Sciatic nerve (tissue), 2 donors: Measurements from ENCODE around the gene KAZALD1. TPM values are rescaled to one million over a fixed set of nuclear protein-coding genes. Genes with fewer than 3 reads are reported as not detected.

ENCODE experiments used
- ATAC-seq: fragments of 200-7000 bp; cut with Tn5 transposase; one replicate; pipeline ENCODE4 v1.9.1; 2020; ENCODE audit warnings: mild to moderate bottlenecking, moderate library complexity
- DNase-seq: peaks from one replicate; pipeline ENCODE4 v3.0.0-alpha.2; 2020; ENCODE audit warnings: low spot score
- intact Hi-C: fragments of 100-400 bp; cut with DNase I; formaldehyde crosslinking; loops from one replicate; pipeline ENCODE4 v1.14.2; 2022
- total RNA-seq: library from RNA; stranded (reverse); fragmentation: NEBNext Ultra II Directional; extraction: Animal tissue kit (Norgen Biotek cat#: 25700); gene quantifications from one replicate; pipeline ENCODE4 v1.2.1, GENCODE V29; 2021
- donor health status: DM: no; HTN: no; CAD: no.
- donor health status: DM: no; HTN: no; CAD: no.

Gene KAZALD1, protein sequence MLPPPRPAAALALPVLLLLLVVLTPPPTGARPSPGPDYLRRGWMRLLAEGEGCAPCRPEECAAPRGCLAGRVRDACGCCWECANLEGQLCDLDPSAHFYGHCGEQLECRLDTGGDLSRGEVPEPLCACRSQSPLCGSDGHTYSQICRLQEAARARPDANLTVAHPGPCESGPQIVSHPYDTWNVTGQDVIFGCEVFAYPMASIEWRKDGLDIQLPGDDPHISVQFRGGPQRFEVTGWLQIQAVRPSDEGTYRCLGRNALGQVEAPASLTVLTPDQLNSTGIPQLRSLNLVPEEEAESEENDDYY
- 4.7 TPM for total RNA-seq

DNA sequence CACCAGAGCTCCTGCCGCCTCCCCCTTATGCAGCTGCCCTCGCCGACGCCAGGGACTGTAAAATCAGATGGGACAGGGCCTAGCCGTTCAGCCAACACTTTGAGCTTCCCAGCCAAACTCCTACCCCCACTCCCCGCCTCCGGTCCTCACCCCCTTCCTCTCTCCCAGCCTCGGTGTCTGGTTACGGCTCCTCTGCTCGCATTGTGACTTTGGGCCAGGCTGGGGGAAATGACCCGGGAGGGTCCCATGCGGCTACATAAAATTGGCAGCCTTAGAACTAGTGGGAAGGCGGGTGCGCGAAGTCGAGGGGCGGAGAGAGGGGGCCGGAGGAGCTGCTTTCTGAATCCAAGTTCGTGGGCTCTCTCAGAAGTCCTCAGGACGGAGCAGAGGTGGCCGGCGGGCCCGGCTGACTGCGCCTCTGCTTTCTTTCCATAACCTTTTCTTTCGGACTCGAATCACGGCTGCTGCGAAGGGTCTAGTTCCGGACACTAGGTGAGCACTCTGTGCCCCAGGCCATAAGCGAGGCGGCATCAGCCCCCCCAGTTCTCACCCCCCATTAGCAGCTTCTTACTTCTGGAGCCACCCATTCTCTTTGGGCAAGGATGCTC, at the start of gene KAZALD1:
KAZALD1 (plus strand) TSS at position 366 of the 608 bp plus-strand sequence. CDS start 604 bp downstream, outside the sequence.
- ATAC-seq = peak; percentile 48
- intact Hi-C loops = no loop called here
- DNase-seq = peak; percentile 78

DNA sequence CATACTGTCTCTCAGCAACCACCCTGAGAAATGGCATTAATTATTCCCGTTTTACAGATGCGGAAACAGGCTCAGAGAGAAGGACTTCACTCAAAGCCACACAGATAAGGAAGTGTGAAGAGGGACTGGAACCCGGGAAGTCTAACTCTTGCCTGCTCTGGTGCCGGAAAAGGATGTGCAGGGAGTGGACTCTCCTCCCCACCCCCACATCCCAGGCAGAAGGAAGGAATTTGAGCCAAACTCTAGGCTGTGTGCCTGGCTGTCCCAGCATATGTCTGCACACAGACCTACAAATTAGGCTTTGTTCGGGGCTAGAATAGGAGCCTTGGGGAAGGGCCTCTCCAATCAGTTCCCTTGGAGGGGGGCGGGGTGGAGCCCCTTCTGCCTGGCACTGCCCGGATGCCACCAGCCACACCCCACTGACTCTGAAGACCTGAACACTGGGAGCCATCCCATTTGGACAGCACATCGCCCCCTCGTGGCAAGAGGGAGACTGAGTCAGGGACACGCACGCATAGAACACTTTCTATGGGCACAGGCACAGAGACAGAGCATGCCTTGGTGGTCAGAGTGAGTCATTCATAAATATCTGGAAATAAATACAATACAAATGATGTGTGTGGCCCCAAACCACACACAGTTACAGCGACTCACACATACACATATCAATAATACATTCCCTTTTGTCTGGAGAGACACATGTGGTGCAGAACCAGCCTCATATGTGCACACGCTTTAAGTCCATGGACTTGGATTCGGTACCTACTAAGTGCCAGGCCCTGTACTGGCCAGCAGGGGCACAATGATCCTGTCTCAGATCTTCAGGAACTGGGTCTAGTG, 49.0 kb upstream of the KAZALD1 start:
- intact Hi-C loops = no loop called here
- ATAC-seq (peak; percentile 90), DNase-seq (peak; percentile 96)

DNA sequence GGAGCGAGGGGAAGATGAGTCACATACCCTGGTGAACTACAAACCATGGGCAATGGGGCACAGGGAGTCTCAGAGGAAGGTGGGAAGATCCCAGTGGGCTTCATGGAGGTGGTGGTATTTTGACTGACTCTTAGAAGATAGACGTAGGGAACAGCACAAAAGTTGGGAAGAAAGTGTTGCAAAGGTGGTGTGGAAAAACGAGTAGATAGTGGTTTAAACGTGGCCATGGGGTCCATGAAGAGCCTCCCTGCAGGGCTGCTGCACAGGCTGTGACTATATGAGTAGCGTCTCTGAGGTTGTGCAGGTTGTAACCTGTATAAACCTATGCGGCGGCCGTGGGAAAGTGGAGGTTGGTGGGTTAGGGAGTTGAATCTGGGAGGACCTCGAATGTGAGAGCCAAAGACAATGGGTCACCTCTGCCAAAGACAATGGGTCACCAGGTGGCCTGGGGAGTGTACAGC, 48.4 kb upstream of the KAZALD1 start:
- intact Hi-C loops = no loop called here
- no peak for ATAC-seq
- no peak for DNase-seq

DNA sequence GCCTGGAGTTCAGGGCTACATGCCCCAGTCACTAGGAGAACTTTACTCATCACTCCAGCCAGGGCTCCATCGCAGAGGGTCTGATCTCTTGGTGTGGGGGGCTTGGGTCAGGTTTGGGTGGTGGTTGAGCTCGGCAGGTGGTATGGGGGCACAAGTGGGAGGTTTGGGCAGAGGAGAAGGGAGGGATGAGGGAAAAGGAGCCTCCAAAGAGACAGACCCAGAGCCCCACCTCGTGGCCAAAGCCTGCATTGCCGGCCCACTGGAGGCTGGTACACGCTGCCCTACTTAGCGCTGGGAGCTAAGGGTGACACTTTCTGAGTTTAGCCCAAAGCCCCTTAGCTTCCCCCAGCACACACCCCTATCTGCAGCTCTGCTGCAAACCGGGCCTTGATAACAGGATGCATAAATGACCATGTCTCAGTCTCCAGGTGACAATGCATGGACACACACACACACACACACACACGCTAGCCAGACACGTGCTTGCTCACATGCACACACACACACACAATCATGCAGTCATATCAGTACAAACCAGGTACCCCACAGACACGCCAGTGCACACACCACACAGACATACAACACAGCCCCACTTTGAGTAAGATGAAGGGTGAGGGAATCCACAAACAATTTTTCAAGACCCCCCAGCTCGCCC, 47.4 kb upstream of the KAZALD1 start:
- peak; percentile 92 for DNase-seq
- peak; percentile 76 for ATAC-seq
- intact Hi-C loops = loop anchor here (1.0 kb wide), 1 partner anchor 49 kb away; no protein-coding TSS in a partner anchor

DNA sequence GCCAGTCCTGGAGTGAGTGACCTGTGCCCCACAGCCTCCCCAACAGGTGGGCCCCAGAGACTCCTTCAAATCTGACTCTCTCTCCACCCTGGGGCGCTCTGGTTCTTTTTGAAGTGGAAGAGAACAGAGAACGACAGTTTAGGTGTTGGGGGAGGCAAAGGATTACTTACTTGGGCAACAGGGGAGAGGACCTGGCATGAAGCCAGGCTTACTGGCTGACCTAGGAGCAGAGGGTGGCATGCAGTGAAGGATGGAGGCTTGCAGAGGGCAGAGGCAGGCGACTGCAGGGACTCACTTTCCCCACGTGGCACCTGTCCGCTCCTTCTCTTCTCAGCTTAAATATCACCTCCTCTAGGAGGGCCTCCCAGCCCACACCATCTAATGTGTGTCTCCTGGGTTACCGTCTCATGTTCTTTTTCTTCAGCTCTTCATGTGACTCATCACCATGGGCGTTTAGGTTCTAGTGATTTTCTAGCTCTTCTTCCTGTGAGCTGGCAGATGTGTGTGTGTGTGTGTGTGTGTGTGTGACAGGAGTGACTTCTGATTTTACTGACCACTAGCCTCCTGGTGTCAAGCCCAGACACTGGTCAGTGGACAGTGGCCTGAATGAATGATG, 46.7 kb upstream of the KAZALD1 start:
- ATAC-seq = no peak
- no peak for DNase-seq
- intact Hi-C loops = loop anchor here (1.0 kb wide), 1 partner anchor 48 kb away; no protein-coding TSS in a partner anchor

DNA sequence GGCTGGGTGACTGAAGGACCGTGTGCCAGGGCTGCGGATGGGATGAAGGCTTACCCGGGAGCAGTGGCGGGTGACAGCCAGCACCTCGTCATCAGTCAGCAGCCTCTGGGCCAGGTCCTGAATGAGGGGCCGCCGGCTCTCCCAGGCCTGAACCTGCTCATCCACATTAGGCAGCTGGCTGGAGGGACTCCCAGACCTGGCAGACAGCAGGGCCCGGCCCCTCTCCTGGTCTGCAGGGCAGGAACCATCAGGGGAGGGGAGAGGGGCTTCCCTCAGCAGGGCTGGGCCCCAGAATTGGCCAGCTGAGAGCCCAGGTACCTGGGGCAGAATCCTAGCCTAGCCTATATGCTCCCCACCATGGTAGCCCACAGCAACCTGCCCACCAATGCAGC, 46.2 kb upstream of the KAZALD1 start:
- no peak for DNase-seq
- intact Hi-C loops = no loop called here
- no peak for ATAC-seq

DNA sequence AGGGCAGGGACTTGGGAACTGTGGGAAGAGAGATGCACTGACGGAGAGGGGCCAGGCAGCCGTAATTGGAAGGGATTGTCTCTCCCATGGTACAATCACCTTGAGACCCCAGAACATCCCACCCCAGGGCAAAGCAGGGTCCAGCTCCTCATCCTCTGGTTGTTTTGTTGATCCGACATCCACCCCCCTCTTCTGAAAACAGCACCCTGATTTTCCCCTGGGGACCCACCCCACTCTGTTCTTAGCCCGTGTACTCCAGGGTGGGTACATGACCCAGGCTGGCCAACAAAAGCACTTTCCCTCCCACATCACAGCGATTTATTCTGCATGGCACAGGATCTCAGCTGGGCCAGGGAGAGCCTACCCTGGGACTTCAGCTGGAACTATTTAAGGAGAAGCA, 45.0 kb upstream of the KAZALD1 start:
- ATAC-seq (no peak), DNase-seq (no peak)
- intact Hi-C loops = no loop called here

DNA sequence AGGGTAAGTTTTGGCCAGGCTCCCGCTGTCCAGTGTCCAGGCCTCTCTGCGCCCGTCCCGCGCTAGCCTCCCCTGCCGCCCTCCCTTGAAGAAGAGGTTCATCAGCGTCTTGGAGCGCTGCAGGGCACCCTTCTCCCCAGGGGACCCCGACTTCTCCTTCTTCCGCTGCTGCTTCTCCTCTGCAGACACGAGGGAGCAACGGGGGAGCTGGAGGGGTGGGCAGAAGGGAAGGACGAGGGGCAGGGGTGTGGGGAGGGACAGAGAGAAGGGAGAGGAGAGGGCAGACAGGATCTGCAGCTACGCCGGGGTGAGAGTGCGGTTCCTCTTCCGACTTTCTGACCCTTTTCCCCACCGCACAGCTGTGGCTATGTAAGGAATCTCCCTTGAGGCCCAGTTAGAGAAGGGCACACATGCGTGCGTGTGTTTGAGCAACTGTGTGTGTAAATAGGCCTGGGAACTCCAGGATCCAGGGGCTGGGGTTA, 43.6 kb upstream of the KAZALD1 start:
- no peak for DNase-seq
- peak; percentile 31 for ATAC-seq
- intact Hi-C loops = no loop called here

DNA sequence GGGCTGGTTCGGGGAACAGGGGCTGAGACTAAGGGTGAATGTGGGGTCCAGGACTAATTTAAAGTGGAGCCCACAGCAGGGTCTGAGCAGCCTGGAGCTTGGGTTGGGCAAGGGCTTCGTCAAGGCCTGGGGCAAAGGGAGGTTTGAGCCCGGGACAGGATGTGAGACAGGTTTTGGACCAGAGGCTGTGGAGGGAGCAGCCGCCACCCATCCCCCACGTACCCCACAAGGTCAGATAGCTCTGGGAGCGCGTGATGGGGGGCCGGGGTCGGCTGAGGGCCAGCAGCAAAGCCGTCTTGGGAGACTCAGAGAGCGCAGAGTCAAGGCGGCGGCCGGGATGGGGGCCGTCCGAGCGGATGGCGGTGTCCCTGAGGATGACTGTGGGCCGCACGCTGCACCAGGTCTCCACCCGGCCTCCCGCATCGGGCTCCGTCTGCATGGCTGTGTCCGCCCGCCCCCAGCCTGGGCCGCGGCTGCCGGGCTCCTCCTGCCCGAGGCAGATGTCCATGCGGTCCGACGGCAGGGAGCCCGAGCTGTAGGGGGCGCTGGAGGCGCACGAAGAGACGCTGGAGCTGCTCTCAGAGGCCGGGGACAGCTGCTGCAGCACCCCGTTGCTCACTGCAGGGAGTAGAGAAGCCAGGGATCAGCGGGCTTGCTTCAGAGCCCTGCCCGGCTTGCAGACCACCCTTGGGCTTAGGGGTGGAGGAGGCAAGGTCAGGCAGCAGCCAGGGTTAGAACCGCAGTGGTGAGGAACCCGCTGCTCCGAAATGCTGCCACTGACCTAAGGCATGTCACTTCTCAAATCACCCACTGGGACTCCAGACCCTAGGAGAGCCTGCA, 43.0 kb upstream of the KAZALD1 start:
- ATAC-seq (peak; percentile 72), DNase-seq (peak; percentile 92)
- intact Hi-C loops = no loop called here

DNA sequence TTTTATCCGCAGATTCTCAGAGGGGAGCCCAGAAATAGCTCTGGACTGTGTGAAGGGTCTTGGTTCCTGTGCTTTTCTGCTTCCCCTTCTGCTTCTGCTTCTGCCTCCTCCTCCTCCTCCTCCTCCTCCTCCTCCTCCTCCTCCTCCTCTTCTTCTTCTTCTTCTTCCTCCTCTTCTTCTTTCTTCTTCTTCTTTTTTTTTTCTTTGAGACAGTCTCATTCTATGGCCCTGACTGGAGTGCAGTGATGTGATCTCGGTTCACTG, 42.4 kb upstream of the KAZALD1 start:
- ATAC-seq = no peak
- intact Hi-C loops = no loop called here
- DNase-seq = no peak

DNA sequence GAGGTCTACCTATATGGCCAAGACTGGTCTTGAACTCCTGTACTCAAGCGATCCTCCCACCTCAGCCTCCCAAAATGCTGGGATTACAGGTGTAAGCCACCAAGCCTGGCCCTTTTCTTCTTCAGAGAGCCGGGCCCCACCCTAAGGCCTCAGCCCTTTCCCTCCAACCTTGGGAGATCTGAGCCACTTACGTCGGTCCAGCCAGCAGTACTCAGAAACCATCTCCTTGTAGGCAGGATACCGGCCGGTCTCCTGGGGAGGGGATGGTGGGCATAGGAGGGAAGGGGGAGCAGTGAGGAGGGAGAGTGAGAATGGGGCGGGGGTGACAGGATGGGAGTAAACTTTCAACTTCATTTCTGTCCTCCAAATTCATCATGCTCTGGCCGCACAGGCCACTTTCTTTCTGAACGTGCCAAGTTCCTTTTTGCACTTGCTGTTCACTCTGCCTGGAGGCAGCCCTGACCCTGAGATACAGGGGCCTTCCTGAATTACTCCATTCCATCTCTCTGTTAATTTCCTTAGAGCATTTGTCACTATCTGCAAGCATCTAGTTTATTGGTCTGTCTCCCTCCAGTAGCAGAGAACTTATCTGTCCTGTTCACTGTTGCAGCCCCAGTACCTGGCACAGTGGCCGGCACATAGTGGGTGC, 41.2 kb upstream of the KAZALD1 start:
- ATAC-seq = no peak
- no peak for DNase-seq
- intact Hi-C loops = no loop called here

DNA sequence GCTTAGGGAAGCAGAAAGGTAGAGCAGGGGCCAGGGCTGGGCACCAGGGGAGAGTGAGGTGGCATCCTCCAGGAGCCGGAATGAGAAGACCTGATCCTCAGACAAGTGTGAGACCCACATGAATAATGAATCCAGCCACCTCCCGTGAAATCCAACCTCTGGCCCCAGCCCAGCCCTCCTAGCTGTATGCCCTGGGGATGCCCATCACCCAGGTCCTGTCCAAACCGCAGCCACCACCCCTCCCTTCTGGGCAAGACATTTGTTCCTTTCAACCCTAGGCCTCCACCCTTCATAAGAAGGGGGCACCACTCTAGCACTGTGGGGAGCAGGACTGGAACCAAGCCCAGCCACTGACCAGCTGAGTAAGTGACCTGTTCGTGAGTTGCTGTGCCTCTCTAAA, 40.5 kb upstream of the KAZALD1 start:
- intact Hi-C loops = no loop called here
- ATAC-seq = no peak
- no peak for DNase-seq

DNA sequence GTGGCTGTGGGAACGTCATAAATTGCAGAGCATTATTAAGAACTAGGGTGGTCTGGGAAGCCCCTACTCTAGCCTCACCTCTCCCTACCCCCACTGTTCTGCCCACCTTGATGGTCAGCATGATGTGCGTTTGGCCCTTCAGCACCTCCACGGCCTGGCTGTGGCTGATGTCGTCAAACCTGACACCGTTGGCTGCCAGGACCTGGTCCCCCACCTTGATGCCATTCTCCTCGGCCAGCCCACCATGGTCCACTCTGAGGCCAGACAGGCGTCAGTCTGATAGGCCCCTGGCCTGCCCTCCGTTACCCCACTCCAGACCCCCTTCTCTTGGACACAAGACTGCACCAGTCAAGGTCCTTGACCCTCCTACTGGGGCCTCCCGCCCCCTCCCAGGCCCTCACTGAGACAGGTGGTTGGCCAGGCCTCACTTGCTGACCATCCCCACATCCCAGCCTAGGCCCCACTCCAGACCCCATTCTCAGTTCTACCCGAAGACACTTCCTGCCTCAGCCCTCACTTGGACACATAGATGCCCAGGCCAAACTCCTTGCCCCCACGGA, 40.0 kb upstream of the KAZALD1 start:
- ATAC-seq (no peak), DNase-seq (no peak)
- intact Hi-C loops = no loop called here

DNA sequence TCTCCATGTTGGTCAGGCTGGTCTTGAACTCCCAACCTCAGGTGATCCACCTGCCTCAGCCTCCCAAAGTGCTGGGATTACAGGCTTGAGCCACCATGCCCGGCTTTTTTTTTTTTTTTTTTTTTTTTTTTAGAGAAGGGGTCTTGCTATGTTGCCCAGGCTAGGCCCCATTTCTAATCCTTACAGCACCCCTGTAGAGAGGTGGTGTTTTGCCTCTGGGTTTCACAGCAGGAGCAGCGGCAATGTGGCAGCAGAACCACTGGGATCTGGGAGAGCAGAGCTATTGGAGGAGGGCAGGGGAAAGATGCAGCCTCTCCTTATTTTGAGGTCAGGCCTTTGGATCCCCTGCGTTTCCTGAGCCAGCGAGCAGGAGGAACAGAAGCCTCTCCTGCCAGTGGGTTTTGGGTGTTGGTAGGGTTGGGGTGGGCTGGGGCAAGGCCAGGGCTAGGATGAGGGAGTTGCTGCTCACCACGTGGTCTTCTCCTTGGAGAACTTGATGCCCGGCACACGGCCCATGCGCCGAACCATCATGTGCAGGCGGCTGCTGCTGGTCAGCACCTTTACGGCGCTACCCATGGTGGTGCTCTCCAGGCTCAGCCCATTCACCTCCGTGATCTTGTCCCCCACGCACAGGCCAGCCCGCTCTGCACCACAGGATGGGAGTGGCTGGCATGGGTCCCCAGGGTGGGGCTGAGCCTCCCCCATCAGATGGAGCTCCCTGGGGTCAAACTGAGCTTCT, 38.7 kb upstream of the KAZALD1 start:
- DNase-seq (no peak), ATAC-seq (no peak)
- intact Hi-C loops = no loop called here

DNA sequence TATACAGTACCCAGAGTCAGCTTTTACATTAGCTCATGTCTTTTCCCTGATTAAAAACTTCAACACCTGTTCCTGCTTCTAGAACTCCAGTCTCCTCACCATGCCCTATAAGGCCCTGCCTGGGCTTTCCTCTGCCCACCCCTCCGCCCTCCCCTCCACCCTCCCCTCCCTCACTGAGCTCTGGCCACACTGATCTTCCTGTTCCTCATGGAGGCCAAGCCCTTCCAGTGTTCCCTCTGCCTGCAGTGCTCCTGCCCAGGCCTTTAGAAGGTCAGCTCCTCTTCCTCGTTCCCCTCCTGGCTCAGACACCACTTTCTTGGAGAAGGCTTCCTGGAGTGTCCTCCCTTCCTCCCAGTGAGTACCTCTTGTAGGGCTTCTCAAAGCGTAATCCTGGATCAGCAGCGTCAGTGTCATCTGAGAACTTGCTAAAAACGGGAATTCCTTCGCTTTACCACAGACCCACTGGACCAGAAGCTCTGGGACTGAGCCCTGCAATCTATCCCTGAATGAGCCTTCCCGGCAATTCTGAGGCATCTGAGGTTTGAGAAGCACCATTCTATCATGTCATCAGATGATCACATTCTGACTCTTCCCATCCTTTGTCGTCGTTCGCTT, 34.6 kb upstream of the KAZALD1 start:
- DNase-seq (no peak), ATAC-seq (no peak)
- intact Hi-C loops = no loop called here
